BLaER1 (cell line): ENCODE results near the gene PTPRA.

Source experiments
- H3K27ac ChIP-seq: shearing (Covaris generic); formaldehyde crosslinking; 2 replicates; pipeline ENCODE4 v1.8.1; 2022
- H3K27me3 ChIP-seq: shearing (Covaris generic); formaldehyde crosslinking; 2 replicates; pipeline ENCODE4 v1.8.1; 2022
- H3K36me3 ChIP-seq: shearing (Covaris generic); formaldehyde crosslinking; 2 replicates; pipeline ENCODE4 v1.8.1; 2022
- H3K4me1 ChIP-seq: shearing (Covaris generic); formaldehyde crosslinking; 2 replicates; pipeline ENCODE4 v1.8.1; 2022
- H3K4me2 ChIP-seq: shearing (Covaris generic); formaldehyde crosslinking; 2 replicates; pipeline ENCODE4 v1.8.1; 2022
- H3K4me3 ChIP-seq: shearing (Covaris generic); formaldehyde crosslinking; 2 replicates; pipeline ENCODE4 v1.8.1; 2022
- H3K9ac ChIP-seq: shearing (Covaris generic); formaldehyde crosslinking; 2 replicates; pipeline ENCODE4 v1.8.1; 2022
- H3K9me3 ChIP-seq: shearing (Covaris generic); formaldehyde crosslinking; 2 replicates; pipeline ENCODE4 v1.8.1; 2022
- H4K20me1 ChIP-seq: shearing (Covaris generic); formaldehyde crosslinking; 2 replicates; pipeline ENCODE4 v1.8.1; 2022
- Cebpa-rat ChIP-seq: shearing (Covaris generic); IDR thresholded peaks from 2 replicates; pipeline ENCODE4 v1.8.1; 2022

PTPRA gene

GRCh38 chr20:2899243-2899642 is 26.0 kb downstream of the PTPRA start:
- Histone ChIP-seq H3K27ac (peak overlapping the region; percentile 84), H3K36me3 (peaks cover 37% of the 10 kb centered on the region), H3K9me3 (peaks cover 48% of the 10 kb centered on the region), H4K20me1 (no peaks in the 10 kb centered on the region), H3K9ac (no peak overlapping the region), H3K4me2 (peak overlapping the region; percentile 67), H3K4me1 (peaks cover 46% of the 10 kb centered on the region), H3K4me3 (no peak overlapping the region), H3K27me3 (no peaks in the 10 kb centered on the region)
- TF ChIP-seq Cebpa-rat: no peak

GRCh38 chr20:2900845-2901592 is 27.7 kb downstream of the PTPRA start:
- peak overlapping the region; percentile 73 for H3K9ac ChIP-seq
- H3K9me3 ChIP-seq: peaks cover 44% of the 10 kb centered on the region
- H3K36me3 ChIP-seq: peaks cover 29% of the 10 kb centered on the region; the same call in 1 of the 2 replicates
- H3K4me2 ChIP-seq: peak overlapping the region; percentile 67
- no peak; the same call in 1 of the 2 replicates for TF ChIP-seq Cebpa-rat
- H3K27me3 ChIP-seq: no peaks in the 10 kb centered on the region
- peaks cover 46% of the 10 kb centered on the region for H3K4me1 ChIP-seq
- H4K20me1 ChIP-seq: no peaks in the 10 kb centered on the region
- H3K27ac ChIP-seq: peak overlapping the region; percentile 84
- peak overlapping the region; percentile 47 for H3K4me3 ChIP-seq

- peaks cover 31% of the 10 kb centered on the region for H3K9me3 ChIP-seq
- 0 out of 2 replicates have a peak overlapping the region, but pooled peaks have one; percentile 47 for H3K4me3 ChIP-seq
- no peaks in the 10 kb centered on the region for H3K27me3 ChIP-seq
- no peak for TF ChIP-seq Cebpa-rat
- H3K4me2 ChIP-seq: peak overlapping the region; percentile 67
- peak overlapping the region; percentile 84 for H3K27ac ChIP-seq
- H3K36me3 ChIP-seq: peaks cover 23% of the 10 kb centered on the region; the same call in 1 of the 2 replicates
- peak overlapping the region; percentile 48; the same call in 1 of the 2 replicates for H3K9ac ChIP-seq
- peaks cover 46% of the 10 kb centered on the region for H3K4me1 ChIP-seq
- no peaks in the 10 kb centered on the region for H4K20me1 ChIP-seq
These were observed 29.0 kb downstream of the PTPRA start for GRCh38 chr20:2902291-2902690.

- H3K4me3 ChIP-seq: no peak overlapping the region
- peaks cover 23% of the 10 kb centered on the region; the same call in 1 of the 2 replicates for H3K36me3 ChIP-seq
- peaks cover 46% of the 10 kb centered on the region for H3K4me1 ChIP-seq
- no peak overlapping the region for H3K9ac ChIP-seq
- no peaks in the 10 kb centered on the region for H3K27me3 ChIP-seq
- H3K4me2 ChIP-seq: no peak overlapping the region
- peaks cover 26% of the 10 kb centered on the region for H3K9me3 ChIP-seq
- no peak overlapping the region for H3K27ac ChIP-seq
- no peaks in the 10 kb centered on the region for H4K20me1 ChIP-seq
- no peak for TF ChIP-seq Cebpa-rat
These were observed 29.5 kb downstream of the PTPRA start for GRCh38 chr20:2902818-2903217.

GRCh38 chr20:2903686-2904085 is 30.4 kb downstream of the PTPRA start:
- Histone ChIP-seq H3K9ac (no peak overlapping the region), H3K4me3 (no peak overlapping the region), H3K4me1 (peaks cover 41% of the 10 kb centered on the region), H3K4me2 (no peak overlapping the region), H3K36me3 (peaks cover 23% of the 10 kb centered on the region; the same call in 1 of the 2 replicates), H3K27me3 (no peaks in the 10 kb centered on the region), H3K27ac (no peak overlapping the region), H3K9me3 (peaks cover 23% of the 10 kb centered on the region), H4K20me1 (no peaks in the 10 kb centered on the region)
- TF ChIP-seq Cebpa-rat: no peak

- H3K4me2 ChIP-seq: no peak overlapping the region
- H3K36me3 ChIP-seq: peaks cover 31% of the 10 kb centered on the region; the same call in 1 of the 2 replicates
- no peaks in the 10 kb centered on the region for H3K27me3 ChIP-seq
- H3K4me1 ChIP-seq: peaks cover 5% of the 10 kb centered on the region
- H3K4me3 ChIP-seq: no peak overlapping the region
- no peak for TF ChIP-seq Cebpa-rat
- no peak overlapping the region for H3K27ac ChIP-seq
- H4K20me1 ChIP-seq: peaks cover 11% of the 10 kb centered on the region
- no peak overlapping the region for H3K9ac ChIP-seq
- H3K9me3 ChIP-seq: peaks cover 23% of the 10 kb centered on the region
These were observed 34.2 kb downstream of the PTPRA start for GRCh38 chr20:2907519-2907918.

DNA sequence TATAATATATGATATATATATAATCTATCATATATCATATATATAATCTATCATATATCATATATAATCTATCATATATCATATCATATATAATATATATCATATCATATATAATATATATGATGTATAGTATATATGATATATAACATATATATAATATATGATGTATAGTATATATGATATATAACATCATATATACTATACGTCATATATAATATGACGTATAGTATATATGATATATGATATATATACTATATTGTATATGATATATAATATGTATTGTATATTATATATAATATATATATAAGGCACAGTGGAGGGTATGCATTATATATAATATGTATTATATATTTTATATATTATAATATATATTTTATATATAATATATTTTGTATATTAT is 36.7 kb downstream of the PTPRA start:
- no peak for TF ChIP-seq Cebpa-rat
- Histone ChIP-seq H3K4me2 (no peak overlapping the region), H3K27ac (no peak overlapping the region), H3K9ac (no peak overlapping the region), H3K4me3 (no peak overlapping the region), H3K4me1 (no peaks in the 10 kb centered on the region), H3K9me3 (peaks cover 6% of the 10 kb centered on the region), H4K20me1 (peaks cover 34% of the 10 kb centered on the region), H3K27me3 (no peaks in the 10 kb centered on the region), H3K36me3 (peaks cover 12% of the 10 kb centered on the region; the same call in 1 of the 2 replicates)

GRCh38 chr20:2911200-2911599 is 37.9 kb downstream of the PTPRA start:
- peaks cover 8% of the 10 kb centered on the region for H3K9me3 ChIP-seq
- no peak overlapping the region for H3K4me2 ChIP-seq
- H3K27ac ChIP-seq: no peak overlapping the region

GRCh38 chr20:2914160-2914559 is 40.9 kb downstream of the PTPRA start:
- Histone ChIP-seq H3K4me1 (peaks cover 20% of the 10 kb centered on the region), H3K36me3 (peaks cover 16% of the 10 kb centered on the region), H3K27me3 (no peaks in the 10 kb centered on the region), H4K20me1 (peaks cover 51% of the 10 kb centered on the region), H3K4me2 (no peak overlapping the region), H3K27ac (no peak overlapping the region), H3K9me3 (peaks cover 17% of the 10 kb centered on the region), H3K9ac (peak overlapping the region; percentile 2; the same call in 1 of the 2 replicates), H3K4me3 (no peak overlapping the region)
- TF ChIP-seq Cebpa-rat: no peak

More at GRCh38 chr20:2911200-2911599, 37.9 kb downstream of the PTPRA start:
- H3K36me3 ChIP-seq: peaks cover 16% of the 10 kb centered on the region
- H3K27me3 ChIP-seq: no peaks in the 10 kb centered on the region
- H3K4me3 ChIP-seq: no peak overlapping the region
- no peaks in the 10 kb centered on the region for H3K4me1 ChIP-seq
- no peak overlapping the region for H3K9ac ChIP-seq
- TF ChIP-seq Cebpa-rat: no peak
- H4K20me1 ChIP-seq: peaks cover 36% of the 10 kb centered on the region

GRCh38 chr20:2917266-2917665 is 44.0 kb downstream of the PTPRA start:
- H4K20me1 ChIP-seq: peaks cover 73% of the 10 kb centered on the region
- H3K4me1 ChIP-seq: peaks cover 40% of the 10 kb centered on the region
- no peak for TF ChIP-seq Cebpa-rat
- peak overlapping the region; percentile 59 for H3K4me2 ChIP-seq
- peaks cover 15% of the 10 kb centered on the region for H3K36me3 ChIP-seq
- 0 out of 2 replicates have a peak overlapping the region, but pooled peaks have one; percentile 51 for H3K27ac ChIP-seq
- H3K9ac ChIP-seq: no peak overlapping the region
- H3K9me3 ChIP-seq: peaks cover 17% of the 10 kb centered on the region
- H3K27me3 ChIP-seq: no peaks in the 10 kb centered on the region
- H3K4me3 ChIP-seq: no peak overlapping the region
